ENCODE results near the gene MACROD2.

Gene MACROD2

DNA sequence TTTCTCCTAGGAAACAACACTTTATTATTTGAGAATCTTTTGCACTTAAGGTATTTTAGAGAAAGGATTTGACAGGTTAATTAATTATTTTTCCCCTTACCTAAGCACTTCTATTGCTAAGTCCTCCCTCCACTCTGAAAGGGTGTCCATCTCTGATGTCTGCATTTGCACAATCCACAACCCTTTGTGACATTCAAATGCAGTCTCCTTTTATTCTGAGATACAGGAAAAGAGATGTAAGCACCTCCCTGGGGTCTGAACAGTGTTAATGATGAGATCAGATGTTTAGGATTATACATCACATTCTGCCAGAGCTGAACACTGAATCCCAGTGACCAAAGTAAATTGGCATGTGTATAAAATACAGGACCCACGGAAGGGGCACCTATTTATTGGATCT lies 1206.3 kb downstream of the MACROD2 start:
- DNase-seq = no peak

DNA sequence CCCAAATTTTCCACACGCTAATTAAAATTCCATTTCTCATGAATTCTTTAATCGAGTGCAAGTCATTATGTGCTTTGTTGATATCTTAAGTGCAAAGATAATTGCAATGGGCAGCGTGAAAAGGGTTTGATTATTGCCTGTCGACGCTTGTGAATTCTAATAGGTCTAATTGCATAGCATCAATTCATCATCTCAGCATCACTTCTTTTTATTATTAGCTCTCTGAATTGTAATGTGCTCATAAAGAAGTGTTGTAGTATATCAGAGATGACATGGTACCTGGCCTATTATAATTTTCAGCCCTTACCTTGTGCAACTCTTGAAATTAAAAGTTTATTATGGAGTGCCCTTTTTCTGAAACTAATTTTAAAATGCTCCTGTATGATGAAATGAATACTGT lies 1208.9 kb downstream of the MACROD2 start:
- no peak for DNase-seq

DNA sequence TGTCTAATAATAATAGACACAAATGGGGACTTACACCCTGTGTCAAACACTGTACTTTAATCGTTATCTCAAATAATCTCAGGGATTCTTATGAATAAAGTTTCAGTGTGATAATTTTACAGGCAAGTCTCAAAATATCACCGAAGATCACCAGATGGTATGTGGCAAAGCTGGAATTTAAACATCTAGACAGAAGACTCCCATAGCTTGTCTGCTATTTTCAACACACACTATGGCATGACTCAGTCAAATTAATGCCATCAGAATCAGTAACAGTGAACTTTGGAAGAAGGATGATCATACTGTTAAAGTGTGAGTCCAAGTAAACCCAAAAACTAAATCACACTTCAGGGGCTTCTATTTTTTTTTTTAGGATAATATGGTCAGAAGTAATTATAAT lies 1209.7 kb downstream of the MACROD2 start:
- no peak for DNase-seq

DNA sequence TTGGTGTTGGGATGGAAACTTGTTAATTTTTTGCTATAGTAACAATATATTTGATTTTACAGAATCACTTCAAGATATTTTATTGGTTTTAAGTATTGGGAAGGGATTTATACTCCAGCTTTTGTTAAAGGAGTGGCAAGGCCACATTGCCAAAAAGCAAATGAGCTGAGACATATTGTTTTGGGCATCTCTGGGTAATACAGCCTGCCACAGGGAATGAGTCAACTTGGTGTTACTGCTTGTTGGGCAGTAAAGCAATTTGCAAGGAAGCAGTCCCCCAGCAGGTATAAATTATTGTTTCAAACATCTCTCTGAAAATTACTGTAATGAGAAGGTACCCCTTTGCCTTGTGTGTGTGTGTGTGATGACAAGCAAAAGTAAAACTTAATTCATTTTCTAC lies 1210.4 kb downstream of the MACROD2 start:
- no peak for DNase-seq

DNA sequence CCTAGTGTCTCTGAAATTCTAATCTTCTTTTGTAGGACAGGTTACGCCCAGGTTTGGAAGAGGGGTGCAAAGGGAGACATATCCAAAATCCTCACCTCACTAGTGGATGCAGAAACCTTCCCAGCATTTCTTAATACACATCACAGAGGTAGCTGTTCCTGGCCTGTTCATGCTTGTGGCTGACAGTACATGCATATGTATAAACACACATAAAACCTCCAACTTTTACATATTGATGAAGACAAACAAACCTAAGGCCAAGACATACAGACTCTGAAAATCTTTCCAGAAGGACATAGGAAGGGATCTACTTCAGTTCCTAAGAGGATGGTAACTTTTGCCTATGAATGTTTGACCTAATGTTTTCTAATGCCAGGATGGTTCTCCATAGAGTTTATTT lies 1214.2 kb downstream of the MACROD2 start:
- DNase-seq = no peak

DNA sequence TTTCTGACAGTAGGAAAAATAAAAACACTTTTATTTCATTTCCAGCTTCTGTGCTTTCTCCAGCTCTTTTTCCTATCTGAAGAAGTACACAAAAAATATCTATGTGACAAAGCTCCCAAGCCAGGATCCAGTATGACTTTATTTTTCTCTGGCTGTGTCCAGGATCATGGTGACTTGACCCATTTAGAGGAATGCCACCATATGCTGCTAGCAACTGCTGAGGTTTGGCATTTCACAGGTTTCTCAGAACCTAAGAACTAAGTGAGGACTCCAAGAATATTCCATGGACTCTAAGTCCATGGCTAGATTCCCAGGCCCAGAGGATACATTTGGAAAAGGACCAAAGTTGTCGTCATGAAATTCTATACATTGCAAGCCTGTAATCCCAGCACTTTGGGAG lies 1218.7 kb downstream of the MACROD2 start:
- DNase-seq = no peak

DNA sequence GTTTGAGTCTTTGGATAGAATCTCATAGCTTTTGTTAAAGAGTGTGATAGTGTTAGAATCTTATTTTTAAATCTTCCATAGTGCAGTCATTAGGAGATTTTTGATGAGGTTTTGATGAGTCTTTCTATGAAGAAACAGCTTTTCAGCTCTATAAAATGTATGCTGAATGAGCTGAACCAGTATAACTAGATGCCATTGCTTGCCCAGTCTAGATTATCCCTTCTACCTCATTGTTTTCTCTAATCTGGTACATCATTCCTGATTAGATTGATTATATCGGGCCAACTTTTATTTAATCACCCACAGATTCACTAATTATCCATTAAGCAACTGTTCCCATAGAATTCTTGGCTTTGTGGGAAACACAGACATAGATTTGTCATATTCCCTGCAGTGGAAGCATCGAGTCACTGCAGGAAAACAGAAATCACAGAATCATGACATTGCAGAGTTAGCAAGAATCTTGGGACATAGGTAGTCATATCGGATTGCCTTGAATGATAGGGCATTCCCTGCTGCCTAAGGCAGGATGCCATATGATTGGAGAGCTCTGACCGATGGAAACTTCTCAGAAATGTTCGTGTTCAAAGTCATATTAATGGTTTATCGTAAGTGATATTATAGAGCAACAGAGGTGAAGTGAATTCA lies 1224.8 kb downstream of the MACROD2 start:
- no peak for DNase-seq

DNA sequence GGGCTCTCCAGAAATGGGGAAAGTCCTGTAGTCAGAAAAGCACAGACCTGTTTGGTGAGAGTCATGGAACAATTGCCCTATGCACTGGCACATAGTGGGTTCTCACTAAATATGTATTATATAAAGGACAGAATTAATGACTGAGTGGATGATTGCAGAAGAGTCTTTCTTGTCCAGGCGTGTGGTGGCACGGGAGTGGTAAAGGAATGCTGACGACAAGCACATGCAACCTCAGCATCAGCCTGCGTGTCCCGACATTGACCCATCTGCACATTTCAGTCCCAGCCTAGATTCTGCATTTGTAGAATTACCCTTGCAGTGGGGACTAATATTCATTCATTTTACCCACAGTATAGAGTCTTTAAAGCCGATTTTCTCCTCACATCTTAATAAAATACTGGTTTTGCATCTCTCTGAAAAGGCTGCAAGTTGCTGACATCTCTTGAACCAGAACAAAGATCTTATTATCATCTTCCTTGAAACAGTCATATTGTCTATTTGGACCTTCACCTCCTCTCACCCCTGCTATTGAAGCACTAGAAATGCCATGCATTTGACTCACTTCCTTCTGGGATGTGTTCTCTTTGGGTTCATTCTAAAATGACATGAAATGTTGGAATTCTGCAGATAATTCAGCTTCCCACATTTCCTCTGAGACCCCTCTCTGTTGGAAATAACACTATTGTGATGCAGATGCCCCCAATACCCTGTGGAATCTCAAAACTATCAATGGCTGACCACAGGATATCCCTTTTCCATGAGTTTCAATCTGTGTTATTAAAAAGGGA lies 1225.7 kb downstream of the MACROD2 start:
- DNase-seq = no peak

DNA sequence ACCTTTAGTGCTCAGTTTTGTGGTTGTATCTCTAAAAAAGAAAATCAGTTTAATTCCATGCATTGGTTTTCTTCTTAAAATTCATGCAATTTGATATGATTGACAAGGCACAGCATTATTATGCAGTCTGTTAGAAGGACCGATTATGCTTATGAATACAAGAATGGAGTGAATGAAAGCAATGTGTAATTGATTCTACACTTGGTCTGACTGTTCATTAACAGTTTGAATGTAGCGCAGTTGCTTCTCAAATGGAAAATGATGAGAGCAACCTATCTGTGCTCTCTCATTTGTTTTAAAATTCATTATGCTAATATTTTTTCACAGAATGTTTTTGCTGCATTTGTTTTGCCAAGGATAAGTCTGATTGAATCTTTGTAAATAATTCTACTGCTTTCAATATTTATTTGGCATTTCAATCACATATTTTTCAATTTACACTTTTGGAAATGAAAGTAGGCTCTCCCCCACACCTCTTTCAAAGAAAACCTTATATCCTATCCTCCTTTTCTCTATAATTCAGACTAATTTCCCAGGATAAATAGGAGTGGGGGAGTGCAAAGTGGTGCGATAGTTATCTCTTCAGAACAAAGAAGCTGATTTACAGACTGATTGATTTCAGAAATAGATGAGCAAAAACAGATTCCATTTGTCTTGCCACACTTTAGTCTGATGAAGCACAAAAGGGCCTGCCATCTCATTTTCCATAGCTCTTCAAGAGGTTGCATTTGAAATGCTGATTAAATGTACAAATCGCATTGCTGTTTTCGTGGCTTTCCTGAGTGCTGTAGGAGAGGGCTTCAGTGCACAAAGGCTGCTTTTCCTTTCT lies 1227.4 kb downstream of the MACROD2 start:
- no peak for DNase-seq

DNA sequence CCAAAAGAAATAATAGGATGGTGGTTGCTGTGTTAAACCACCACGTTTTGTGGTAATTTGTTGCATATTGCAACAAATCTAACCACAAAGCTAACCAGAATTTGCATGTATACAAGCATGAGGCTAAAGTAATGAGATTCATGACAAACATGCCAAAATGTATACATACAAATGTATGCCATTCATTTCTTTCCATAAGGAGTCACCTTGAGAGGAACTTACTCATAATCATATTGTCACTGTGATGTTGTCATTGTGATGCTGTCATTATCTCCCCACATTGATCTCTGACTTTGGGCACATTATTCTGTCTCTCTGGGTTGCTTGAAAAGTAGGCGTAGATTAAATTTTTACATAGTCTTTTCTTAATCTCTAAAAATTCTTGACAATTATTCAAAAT lies 1228.9 kb downstream of the MACROD2 start:
- DNase-seq = no peak

DNA sequence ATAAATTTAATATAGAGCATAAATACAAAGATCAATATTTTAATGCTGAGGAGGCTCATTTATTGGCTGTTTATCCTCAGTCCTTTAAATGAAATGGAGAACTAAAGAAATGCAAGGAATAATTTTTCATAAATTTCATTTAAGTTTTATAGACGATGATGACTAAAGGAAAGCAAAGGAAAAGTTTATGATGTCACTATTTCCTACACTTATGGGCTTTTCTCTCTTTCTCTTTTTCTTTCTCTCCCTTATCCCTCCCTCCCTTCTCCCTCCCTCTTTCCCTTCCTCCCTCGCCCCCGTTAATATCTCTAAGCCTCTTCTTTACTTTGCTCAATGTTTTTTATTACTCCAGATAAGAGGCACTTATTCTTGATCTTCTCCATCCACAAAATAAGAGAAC lies 1231.8 kb downstream of the MACROD2 start:
- DNase-seq = no peak

DNA sequence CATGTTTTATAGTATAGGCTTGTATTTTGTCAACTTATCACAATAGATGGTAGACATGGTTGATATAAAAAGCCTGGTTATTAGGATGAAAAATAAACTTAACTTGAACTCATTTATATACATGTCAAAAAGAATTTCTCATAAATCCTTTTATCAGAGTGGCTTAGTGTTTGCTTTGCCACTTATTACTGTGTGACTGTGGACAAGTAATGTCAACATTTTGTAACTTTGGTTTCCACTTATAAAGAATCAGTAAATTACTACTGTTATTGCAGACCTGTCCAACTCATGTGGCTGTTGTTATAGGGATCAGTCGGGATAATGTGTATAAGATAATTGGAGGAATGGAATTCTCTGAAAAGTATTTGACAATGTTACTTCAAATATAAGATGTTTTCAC lies 1236.9 kb downstream of the MACROD2 start:
- no peak for DNase-seq

DNA sequence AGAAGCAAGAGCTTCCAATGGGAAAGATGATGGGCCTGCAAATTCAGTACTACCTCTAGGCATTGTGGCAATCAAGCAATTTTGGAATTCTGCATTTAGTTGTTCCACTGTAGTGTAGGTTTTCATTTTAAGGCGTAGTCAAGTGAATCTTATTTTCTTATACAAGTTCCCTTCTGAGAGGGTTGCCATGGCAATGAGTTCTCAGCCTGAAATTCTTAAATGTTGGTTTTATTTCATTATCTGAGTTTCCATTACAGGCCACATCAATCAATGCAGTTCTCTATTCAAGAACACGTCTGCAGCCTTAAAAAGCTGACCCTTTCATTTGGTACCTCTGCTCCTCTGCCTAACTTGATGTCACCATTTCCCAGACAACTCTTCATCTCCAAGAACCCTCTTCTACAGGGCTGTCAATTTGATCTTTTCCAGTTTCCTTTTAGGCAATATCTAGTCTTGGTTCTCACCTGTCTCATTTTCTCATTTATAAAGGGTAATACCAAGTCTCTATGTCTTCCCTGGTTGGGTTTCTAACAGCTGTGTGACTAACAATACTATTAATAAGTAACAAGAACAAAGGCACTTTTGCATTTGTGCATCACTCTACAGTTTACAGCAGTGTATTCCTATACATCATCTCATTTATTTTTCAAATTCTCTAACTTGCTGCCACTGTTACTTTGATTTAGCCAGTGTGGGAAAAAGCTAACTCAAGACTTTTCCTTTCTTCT lies 1240.3 kb downstream of the MACROD2 start:
- no peak for DNase-seq

DNA sequence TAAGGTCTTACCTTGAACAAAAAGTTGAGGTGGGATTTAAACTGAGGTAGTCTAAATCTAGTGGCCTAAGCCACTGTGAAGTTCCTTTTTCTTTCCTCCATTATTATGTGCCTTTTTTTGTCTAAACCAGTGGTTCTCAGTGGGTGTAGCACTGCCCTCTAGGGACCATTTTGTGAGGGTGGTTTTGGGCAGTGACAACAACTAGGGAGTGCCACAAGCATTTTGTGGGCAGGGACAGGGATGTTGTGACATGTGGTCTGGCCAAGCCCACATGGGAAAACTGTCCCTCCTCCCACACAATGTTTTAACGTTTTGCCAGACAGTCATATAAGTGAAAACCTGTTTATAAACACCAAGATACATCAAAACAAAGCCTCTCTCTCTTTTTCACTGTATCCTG lies 1241.5 kb downstream of the MACROD2 start:
- peak; percentile 9 for DNase-seq

DNA sequence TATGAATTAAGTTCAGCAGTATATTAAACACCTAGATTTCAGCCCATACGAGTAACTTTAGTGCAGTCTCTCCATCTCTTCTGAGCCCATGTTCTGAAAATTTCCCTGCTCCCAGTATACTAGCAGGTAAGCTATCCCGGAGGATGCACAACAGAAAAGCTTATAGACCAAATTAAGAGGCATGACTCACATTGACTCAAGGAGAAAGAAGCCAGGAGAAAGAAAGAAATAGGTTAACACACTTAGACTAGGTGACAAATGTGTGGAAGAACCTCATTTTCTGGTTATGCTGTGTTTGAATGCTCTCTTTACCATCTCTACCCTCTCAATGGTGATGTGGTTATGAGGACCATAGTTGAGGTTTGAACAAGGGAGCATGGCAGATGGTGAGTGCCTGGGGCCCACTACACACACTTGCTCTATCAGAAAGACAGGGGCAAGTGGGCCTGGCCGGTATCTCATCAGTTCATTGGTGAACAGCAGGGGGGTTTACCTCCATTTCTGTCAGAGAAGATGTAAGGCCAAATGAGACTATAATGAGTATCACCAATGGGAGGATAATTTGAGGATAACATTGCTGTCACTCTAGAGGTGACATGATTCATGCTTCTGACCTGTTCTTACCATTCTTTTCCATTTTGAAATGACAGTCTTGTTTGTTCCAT lies 1244.4 kb downstream of the MACROD2 start:
- no peak for DNase-seq

DNA sequence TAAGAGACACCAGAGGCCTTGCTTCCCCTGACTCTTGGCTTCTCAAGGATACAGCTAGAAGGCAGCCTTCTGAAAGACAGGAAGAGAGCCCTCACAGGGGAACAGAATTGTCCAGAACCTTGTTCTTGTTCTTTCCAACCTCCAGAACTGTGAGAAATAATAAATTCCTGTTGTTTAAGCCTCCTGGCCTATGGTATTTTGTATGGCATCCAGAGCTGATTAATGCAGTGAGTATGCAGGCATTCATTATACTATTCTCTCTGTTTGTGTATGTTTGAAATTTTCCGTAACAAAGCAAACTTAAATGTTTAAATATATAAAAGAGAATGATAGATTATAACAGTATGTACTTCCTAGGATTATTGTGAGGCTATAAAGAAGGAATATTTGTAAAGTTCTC lies 1245.5 kb downstream of the MACROD2 start:
- no peak for DNase-seq

DNA sequence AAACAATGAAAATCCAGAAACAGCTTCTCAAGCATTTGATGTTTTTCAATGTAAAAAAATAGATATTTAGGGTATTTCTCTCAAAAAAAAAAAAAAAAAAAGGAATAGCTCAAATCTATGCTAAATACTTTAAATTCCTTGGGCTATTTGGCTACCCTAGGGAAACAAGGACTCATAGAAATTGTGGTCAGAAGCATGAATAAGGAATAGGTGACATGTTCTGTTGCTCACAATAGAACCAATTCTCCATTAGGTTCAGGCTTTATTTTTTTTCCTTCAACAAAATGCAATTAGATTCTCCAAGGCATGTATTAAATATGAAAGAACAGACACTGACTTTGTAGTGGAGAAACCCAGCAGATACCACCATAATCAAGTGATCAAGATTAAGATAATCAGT lies 1246.4 kb downstream of the MACROD2 start:
- DNase-seq = no peak

DNA sequence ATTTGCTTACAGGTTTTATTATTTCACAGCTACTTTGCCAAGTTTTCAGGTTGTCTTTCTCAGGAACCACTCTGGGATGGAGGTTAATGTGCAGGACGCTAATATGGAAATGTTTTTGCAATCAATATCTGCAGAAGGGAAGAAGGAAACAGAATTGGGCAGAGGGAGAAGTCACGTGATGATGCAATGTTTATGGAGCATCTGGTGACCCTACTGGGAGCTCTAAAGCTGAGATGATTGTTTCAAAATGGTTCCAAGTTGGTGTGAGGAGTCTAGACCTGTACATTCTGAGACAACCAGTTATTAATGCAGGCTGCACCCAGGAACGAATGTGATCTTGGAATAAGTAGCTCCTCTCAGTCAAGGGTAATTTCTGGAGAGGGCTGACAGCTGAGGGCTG lies 1247.5 kb downstream of the MACROD2 start:
- DNase-seq = no peak

DNA sequence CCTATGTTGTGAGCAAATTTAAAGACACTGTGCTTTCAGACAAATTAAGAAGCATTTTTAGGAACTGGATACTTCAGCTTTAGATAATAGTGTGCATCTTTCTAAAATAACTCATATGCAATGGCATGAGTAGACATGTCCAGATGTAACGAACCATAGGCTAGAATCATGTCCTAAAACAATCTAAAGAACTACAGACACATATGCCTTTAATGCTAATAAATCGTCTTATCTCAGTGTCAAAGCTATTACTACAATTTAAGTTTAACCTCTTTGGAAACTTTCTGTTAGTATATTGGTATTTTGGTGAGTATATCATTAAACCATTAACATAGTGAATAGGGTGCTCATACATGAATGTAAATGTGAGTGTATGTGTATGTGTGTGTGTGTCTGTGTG lies 1250.6 kb downstream of the MACROD2 start:
- DNase-seq = no peak

DNA sequence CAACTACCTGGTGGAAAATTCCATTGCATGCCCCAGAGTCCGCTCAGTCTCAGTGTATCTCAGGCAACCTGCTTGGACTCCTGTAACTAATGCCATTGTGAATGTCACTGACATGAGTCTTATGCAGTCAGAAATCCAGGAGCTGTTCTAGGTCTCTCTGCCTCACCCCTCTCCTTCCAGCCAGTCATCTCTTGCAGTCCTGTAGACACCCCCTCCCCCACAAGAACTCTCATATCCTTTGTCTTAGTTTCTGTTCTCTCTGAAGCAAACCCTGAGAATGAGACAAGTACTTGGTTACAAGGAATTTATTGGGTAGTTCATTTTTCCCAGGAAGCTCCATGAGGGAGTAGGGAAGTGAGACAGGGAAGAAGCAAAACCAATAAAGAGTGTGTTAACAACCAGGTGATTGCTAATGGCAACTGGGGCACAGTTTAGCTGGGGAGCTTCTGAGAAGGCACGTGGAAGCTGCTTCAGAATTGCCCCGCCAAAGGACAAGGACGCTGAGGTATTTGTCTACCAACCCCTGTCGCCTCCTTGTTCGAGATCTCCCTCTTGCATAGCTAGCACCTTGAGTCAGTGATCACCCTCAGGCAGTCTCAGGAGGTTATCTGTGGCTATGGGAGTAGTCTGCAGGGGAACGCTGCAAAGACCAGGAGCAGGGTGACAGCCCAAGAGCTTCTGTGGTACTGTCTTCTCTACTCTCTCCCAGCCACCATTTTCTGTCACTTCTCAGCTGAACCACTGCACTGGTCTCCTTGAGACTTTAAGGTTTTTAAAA lies 1253.5 kb downstream of the MACROD2 start:
- DNase-seq = no peak

DNA sequence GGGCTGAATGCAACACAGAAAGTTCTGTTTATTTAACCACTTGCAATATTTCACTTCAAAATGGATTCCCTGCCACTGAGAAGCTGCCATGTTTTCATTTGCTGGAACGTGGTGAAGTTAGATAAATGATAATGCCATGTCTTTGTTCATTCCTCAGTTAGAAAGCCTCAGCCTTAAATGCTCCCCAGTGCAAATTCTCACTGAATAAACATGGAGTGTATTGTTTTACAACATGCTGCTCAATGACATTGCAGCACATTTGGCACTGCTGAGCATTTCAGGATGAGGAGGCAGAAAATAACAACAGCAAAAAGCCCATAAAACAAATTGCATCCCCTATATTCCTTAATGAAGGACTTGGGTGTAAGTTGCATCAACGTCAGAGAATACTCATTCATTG lies 1255.9 kb downstream of the MACROD2 start:
- no peak for DNase-seq

DNA sequence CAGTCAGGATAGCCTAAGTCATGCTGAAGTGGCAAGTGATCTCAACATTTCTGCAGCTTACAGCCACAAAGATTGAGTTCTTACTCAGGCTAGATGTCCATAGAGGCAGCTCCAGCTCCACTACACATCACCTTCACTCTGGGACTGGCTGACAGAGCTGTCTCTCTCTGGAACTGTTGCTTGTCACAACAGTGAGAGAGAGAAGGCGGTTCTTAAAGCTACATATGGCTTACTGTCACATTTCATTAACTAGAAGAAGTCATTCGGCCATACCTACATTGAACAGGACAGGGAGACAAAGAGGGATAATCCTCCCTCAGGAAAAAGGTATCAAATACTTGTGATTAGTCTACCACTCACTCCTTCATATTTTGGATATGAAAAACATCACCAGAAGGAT lies 1257.0 kb downstream of the MACROD2 start:
- no peak for DNase-seq
